HG03135 (cell line): ENCODE measurements around the gene ATF6.
"Not testable (repeated sequence)": the region's sequence is repeated elsewhere in the genome, so short reads cannot be mapped to it uniquely, and the experiment has no call there.

Experiments
- ATAC-seq: cut with Tn5 transposase; IDR thresholded peaks from one replicate; pipeline ENCODE4 v1.9.1; 2021; ENCODE audit warnings: mild to moderate bottlenecking, moderate library complexity; ENCODE audit not compliant: unreplicated experiment

ATF6 gene

DNA sequence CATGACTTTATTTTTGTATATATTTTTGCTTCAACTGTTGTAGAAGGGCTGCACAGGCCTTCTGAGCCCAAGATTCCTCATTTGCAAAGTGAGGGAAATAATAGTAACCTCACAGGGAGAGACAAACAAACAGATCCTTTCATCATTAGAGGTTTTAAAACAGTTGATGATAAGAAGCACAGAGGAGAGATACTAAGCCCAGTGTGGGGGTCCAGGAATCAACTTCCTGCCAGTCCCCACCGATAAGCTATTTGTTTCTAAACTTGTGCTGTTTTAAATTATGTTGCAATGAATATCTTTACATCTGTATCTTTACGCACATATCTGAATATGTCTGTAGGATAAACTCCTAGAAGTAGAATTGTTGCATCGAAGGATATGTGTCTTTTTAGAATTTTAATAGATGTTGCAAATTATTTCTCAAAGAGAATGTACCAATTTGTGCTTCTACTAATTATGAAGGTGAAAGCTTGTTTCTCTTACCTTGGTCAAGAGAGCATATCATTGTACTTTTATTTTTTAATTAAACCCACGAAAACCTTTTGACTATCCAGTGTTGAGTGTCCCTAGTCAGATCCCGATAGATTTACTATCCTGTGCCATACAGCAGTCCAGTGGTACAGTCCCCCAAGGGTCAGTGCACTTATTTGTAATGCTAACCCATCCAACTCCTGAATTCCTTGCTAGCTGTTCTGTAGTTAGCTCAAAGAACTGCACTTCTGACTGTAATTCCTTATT is 34.0 kb upstream of the ATF6 start:
- no peak for ATAC-seq

DNA sequence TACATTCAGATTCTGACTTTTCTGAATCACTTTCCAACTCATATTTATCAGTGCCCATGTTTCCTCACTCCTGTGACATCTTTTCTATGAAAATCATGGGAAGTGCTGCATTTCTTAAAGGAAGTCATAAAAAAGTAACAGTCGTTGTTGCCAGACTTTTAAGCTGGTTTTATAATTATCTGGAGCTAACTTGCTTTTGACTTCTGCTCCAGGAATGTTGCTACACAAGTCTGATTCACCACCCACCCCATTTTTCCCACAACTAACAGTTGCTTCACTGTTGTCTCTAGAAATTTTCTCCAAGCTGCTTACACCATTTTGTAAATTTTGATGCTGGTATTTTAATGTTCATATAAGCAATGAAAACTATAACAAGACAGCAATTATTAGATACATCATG is 32.6 kb upstream of the ATF6 start:
- ATAC-seq = no peak

DNA sequence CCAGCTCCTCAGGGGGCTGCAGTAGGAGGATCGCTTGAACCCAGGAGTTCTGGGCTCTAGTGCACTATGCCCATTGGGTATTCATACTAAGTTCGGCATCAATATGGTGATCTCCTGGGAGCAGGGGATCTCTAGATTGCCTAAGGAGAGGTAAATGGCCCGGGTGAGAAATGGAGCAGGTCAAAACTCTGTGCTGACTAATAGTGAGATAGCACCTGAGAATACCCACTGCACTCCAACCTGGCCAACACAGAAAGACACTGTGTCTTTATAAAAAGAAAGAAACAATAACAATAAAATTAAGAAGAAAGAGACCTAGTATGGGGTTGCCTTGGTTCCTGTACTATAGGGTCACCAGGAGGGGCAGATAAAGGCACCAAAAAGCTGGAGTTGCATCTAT is 30.3 kb upstream of the ATF6 start:
- no peak for ATAC-seq

DNA sequence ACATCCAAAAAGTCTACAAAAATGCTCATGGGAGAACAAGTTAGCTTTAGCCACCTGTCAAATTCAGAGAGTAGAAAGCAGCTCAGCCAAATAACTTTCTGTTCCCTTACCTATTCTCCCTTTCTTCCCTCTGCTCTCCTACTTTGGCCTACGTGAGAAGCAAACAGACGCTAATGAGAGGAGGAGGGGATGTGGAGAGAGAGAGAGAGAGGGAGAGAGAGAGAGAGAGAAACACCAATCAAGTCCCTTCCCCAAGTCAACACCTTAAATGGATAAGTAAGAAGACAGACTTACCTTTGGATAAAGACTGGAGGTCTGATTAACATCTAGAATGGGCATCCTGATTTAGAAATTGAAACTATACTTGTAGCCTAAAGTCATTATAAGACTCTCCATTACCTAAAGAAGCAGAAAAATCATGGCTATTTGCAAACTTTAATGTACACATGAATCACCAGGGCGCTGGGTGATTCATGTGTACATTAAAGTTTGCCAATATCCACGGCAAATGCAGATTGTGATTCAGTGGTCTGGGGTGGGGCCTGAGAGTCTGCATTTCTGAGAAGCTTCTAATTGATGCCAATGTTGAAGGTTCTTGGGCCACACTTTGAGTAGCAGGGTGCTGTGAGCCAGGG is 29.7 kb upstream of the ATF6 start:
- ATAC-seq = no peak

DNA sequence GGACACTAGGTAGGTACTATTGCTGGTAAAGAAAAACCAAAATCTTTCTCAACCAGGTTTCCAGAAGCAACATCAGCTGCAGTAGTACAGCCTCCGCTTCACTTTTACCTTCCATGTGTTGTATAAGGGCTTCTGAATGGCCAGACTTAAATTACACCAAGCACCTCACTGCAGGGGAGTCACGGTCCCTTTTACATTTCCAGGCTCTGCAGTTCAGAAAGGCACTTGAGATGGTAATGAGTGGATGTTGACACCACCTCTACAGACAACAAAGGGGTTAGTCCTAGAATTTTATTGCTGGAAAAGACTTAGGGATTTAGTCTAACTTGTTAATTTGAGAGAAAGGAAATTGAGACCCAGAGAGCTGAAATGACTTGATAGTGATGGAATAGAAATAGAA is 28.5 kb upstream of the ATF6 start:
- no peak for ATAC-seq

DNA sequence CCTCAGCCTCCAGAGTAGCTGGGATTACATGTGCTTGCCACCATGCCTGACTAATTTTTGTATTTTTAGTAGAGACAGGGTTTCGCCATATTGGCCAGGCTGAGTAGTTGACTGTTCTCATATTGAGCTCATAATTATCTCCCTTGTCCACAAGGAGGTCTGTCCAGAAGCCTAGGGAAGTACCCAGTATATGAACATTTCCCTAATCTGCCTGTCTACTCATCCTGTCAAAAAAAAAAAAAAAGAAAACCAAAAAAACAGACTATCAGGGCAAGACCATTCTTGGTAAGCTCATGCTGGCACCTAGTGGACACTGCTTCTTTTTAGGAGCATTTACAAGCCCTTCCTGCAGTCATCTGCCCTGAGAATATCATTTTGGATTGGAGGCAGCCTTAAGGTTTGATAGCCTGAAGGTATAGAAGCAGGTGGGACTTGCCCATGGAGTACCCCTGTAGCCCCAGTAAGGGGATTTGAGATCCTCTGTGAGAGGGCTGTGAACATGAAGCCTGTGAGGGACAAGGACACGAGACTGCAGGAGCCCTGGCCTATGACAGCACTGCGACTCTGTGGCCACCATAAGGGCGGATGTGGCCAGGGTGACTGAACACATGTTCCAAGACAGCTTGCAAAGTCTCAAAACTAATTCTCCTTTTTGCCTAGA is 27.4 kb upstream of the ATF6 start:
- ATAC-seq = peak; percentile 63

DNA sequence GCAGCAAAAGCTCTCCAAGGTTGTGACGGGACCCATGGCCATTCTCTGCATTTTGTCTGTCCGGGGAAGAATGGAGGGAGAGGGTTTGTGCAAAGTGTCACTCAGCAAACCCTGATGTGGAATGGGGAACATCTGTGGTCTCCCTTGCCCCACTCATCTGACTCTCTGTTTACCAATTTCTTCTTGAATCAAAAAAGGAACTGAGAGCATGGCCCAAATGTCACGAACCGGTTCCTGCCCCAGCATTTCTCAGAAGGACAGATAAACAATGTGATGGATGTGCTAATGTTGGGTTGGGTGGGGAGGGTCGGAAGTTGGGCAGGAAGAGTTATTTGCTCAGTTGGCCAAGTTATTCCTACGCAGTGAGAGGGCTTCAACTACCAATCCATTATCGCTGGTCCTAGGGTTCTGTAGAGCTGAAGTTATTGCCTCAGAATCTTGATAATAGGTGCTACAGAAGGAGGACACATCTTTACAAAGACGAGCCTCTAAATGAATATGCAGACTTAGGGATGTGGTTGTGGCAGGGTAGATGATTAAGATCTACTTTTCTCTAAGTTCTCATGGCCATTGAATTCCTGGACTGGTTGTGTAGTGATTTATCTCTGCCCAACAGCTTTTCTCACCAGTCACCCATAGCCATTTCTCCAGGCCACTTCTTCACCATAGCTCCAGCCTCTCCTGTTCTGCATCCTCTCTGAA is 26.1 kb upstream of the ATF6 start:
- no peak for ATAC-seq

DNA sequence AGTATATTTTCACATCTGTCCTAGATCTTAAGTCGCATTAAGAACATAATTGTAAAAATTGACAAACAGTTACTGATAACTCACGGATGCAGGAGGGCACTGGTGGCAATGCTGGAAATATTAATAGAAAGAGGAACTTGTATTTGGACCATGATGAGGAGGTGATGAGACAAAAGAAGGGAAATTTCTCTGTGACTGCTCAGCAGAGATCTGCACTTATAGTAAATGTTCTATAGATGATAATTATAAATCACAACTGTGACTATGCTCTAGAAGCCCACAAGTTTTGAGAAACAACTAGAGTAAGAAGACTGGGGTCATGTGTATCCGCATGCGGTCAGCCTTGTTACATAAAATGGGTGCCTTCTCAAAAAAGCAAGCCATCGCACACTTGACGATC is 25.2 kb upstream of the ATF6 start:
- ATAC-seq = no peak

DNA sequence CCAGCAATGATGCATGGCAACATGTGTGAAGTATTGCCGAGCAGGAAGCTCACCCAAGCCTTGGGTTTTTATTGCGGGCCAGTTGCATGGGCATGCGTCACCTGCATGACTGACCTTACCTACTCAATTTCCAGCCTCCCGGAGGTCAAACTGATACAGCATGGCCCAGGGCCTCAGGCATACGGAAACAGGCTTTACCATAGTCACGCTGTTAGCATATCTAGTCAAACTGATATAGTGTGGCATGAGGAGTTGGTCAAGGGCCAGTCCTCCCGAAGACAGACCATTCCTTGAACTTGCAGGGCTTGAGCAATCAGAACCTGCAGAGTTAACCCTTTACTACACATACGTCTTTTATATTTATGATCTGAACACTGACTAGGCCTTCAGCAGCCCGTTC is 22.9 kb upstream of the ATF6 start:
- no peak for ATAC-seq

DNA sequence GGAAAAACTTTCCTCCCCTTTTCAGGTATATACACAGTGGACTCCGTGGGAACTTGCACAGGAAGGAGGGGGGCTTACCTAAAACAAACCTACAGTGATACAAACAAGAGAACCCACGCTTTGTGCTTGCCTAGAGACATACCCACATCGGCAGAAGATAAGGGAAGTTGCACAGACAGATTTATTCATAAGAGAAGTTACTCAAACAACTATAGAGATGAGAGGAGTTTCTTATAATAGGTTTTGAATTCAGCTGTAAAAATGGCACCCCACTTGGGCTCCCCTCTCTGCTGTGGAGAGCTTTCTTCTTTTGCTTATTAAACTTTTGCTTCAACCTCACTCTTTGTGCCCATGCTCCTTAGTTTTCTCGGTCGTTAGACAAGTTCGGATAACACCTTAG is 18.3 kb upstream of the ATF6 start:
- no peak for ATAC-seq

DNA sequence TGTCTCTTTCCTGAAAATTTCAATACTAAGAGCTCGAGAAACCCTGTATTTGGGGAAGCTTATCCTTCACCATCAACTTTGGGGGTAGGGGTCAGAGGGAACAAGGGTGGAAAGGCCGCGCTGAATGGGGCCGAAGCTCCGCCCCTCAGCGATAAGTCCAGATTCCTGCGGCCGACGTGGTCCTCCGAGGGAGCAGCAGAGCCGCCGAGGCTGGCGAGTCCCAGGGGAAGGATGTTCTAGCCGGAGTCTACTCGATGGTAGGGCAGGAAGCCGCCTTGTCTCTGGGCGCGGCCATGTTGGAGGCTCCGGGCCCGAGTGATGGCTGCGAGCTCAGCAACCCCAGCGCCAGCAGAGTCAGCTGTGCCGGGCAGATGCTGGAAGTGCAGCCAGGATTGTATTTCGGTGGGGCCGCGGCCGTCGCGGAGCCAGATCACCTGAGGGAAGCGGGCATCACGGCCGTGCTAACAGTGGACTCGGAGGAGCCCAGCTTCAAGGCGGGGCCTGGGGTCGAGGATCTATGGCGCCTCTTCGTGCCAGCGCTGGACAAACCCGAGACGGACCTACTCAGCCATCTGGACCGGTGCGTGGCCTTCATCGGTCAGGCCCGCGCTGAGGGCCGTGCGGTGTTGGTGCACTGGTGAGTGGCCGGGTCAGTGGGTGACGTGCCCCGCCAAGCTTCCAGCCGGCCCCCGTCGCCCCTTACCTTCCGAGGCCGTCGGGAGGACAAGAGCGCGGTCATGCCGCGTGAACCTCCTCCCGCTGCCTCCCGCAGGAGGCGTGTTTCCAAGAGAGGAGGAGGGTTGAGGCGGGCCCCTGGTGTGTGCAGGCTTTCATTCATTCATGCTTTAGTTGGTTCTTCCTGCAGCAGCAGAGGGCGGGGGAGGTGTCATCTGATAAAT is 16.4 kb upstream of the ATF6 start, which contains the start of gene DUSP12:
DUSP12 (plus strand) TSS at position 278 of the 899 bp plus-strand sequence; CDS start at position 294, 16 bp downstream.
- peak; percentile 92 for ATAC-seq

DNA sequence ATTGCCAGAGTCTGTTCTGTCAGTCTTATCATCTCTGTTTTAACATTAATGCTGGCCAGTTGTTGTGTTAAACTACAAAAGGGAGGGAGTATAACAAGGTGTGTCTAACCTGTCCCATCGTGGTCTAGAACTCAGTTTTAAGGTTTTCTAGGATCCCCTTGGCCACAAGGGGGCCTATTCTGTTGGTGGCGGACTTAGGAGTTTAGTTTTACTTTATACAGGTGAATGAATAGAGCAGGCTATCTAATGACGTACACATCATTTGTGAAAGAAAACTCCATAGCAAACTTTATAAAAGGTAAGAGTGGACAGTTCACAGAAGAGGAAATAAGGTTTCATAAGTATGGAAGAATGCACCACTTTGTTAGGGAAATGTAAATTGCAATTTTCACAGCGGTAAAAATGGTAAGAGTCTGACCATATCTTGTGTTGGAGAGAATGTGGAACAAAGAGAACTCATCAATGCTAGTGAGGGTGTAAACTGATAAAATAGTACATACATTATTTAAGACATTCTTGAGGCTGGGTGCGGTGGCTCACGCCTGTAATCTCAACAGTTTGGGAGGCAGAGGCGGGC is 2.5 kb upstream of the ATF6 start:
- ATAC-seq = no peak

DNA sequence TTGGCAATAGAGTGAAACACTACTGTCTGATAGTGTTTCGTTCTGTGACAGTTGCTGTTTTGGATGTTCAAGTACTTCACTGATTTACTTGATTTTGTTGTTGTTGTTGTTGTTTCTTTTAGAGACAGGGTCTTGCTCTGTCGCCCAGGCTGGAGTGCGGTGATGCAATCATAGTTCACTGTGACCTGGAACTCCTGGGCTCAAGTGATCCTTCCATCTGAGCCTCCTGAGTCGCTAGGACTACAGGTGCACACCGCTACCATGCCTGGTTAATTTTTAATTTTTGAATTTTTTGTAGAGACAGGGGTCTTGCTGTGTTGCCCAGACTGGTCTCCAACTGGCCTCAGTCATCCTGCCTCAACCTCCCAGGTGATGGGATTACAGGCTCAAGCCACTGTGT is 2.3 kb downstream of the ATF6 start:
- no peak for ATAC-seq

DNA sequence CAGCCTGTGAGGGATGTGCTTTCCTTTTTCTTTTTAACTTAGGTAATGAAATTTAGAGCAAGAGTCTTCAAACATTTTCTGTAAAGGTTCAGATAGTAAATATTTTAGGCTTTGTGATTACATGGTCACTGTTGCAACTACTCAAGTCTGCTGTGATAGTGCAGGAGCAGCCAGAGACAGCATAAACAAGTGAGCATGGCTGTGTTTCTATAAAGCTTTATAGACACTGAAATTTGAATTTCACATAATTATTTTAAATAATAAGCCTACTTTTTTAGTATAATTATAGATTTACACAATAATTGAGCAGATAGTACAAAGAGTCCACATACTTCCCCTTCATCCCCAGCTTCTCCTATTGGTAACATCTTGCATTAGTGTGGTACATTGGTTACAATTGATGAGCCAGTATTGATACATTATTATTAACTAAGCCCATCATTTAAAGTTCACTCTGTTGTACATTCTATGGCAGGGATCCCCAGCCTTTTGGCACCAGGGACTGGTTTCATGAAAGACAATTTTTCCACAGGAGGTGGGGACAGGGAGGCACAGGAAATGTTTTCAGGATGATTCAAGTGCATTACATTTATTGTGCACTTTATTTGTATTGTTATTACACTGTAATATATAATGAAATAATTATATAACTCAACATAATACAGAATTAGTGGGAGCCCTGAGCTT is 3.0 kb downstream of the ATF6 start:
- no peak for ATAC-seq

DNA sequence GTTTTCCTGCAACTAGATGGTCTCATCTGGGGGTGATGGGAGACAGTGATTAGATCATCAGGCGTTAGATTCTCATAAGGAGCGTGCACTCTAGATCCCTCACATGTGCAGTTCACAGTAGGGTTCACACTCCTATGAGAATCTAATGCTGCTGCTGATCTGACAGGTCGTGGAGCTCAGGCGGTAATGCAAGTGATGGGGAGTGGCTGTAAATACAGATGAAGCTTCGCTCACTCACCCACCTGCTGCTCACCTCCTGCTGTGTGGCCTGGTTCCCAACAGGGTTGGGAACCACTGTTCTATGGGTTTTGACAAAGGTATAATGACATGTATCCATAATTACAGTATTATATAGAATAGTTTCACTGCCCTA is 3.5 kb downstream of the ATF6 start:
- ATAC-seq = not testable (repeated sequence)

DNA sequence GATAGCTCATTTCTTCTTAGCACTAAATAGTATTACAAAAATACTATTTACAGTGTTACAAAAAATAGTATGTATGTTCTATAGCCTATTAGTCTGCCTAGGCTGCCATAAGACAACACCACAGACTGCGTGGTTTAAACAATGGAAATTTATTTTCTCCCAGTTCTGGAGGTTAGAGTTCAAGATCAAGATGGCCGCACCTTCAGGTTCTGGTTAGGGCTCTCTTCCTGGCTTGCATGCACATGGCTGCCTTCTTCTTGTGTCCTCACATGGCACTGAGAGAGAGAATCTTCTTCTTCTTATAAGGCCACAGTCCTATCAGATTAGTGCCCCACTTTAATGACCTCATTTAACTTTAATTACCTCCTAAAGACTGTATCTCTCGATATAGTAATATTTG is 4.1 kb downstream of the ATF6 start:
- ATAC-seq = no peak

DNA sequence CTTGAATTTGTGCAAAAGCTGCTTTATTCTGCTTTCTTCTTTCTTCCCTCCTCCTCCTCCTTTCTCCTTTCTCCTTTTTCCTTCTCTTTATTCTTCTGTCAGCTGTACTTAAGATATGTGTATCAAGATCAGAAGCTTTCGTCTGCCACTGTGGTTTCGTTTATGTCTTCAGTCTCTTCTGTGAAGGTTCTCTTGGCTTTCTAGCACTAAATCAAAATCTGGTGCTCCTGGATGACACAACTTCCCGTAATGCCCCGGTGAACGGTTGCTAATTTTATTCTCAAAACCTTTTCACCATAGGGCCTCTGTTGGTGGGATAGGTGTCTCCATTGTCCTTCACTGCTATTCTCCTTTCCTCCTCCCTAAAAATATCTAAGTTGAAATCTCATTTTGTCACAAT is 5.0 kb downstream of the ATF6 start:
- ATAC-seq = no peak

DNA sequence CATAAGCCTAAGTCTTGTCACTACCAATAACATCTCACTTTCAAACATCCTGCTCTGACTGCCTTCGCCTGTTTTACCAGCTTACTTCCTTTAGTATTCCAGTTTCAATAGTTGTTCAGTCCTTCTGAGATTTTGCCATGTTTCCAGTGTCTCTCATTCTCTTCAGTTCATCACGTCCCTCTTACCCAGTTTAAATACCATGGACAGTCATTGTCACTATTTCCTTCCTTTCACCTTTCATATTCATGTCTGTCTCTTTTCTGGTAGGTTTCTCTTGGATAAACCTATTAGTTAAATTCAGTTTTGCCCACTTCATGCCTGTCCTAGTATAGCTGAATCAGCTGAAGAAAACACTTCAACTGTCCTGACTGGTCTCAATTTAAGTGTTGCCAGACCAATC is 5.9 kb downstream of the ATF6 start:
- no peak for ATAC-seq

DNA sequence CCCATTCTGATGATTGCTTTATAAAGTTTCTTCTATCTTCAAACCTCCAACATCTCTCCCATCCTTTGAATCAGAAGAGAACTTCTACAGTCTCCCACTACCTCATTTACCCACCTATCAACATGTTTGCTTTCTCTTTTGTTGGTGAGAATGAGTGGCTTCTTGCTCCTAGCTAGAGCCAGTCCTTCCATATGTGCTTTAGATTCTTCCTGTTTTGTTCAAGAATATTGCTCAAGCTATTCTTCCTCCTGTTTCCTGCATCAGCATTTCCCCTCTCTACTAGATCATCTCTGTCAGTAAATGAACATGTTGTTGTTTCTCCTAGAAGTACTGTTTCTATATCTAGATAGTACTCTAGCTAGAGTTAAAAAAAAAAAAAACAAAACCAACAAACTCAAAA is 6.3 kb downstream of the ATF6 start:
- ATAC-seq = no peak

DNA sequence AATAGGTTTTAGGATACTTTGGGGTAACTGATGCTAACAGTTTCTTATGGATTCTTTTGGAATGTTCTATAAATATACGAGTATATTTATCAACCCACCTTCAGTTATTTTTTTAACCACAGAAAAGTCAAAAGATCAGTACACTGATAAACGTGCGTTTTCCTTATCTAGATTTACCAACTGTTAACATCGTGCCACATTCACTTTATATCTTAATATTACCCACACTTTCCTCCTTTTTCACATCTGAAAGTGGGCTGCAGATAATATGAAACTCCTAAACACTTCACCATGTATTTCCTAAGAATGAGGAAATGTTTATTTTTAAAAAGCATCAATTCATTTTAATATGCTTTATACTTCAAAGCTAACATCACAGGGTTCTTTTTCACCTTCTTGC is 7.7 kb downstream of the ATF6 start:
- no peak for ATAC-seq
